Left ventricle myocardium inferior (tissue), 1 donor: Measurements from ENCODE around the gene NPC1L1. TPM values are rescaled to one million over a fixed set of nuclear protein-coding genes. Genes with fewer than 3 reads are reported as not detected.

Source experiments
- DNase-seq: peaks from one replicate; pipeline ENCODE4 v3.0.0-alpha.2; 2020
- H3K27ac ChIP-seq: fragments of 200-600 bp; replicated peaks from 2 replicates; pipeline ENCODE4 v1.8.0; 2021
- H3K27me3 ChIP-seq: fragments of 200-600 bp; 2 replicates; pipeline ENCODE4 v1.8.0; 2021; ENCODE audit warnings: low read depth
- H3K36me3 ChIP-seq: fragments of 200-600 bp; 2 replicates; pipeline ENCODE4 v1.8.0; 2021
- H3K4me1 ChIP-seq: fragments of 200-600 bp; 2 replicates; pipeline ENCODE4 v1.8.0; 2021
- H3K4me3 ChIP-seq: fragments of 200-600 bp; 2 replicates; pipeline ENCODE4 v1.8.0; 2021; ENCODE audit warnings: mild to moderate bottlenecking, moderate library complexity
- H3K9me3 ChIP-seq: fragments of 200-600 bp; replicated peaks from 2 replicates; pipeline ENCODE4 v1.8.0; 2021
- intact Hi-C: fragments of 100-400 bp; cut with micrococcal nuclease; formaldehyde crosslinking; loops from one replicate; pipeline ENCODE4 v1.11.0; 2022
- total RNA-seq: library from RNA; stranded (reverse); fragmentation: NEBNext Ultra II Directional; extraction: Animal tissue kit (Norgen Biotek cat#: 25700); gene quantifications from one replicate; pipeline ENCODE4 v1.2.1, GENCODE V29; 2021
- TF ChIP-seq, protein P1 (sequence below): fragments of 200-600 bp; IDR thresholded peaks from 2 replicates; pipeline ENCODE4 v1.8.0; 2021; ENCODE audit warnings: antibody characterized with exemption, mild to moderate bottlenecking, borderline replicate concordance
- donor health status: DM: no; HTN: yes; CAD: no; lungs with severe emphysema.

NPC1L1 gene
- total RNA-seq, 1 donor from 2014 or later = 0.19 TPM

DNA sequence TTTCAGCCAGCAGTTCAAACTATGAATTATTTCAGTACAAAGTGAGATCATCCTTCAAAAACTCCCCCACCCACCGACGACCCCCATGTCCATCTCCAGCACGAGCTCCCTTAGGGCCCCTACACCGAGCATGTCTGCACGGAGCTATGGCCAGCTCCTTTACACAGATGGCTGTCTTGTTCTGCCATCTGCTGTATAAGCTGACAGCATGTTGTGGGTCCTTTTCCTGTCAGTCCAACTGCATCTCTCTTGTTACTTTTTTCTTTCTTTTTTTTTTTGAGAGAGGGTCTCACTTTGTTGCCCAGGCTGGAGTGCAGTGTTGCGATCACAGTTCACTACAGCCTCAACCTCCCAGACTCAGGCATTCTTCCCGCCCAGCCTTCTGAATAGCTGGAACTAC, 21.6 kb downstream of the NPC1L1 start:
- Histone ChIP-seq H3K4me3 (no peak overlapping the region), H3K27me3 (no peaks in the 10 kb centered on the region), H3K27ac (no peak overlapping the region), H3K4me1 (no peaks in the 10 kb centered on the region), H3K9me3 (peaks cover 11% of the 10 kb centered on the region), H3K36me3 (no peaks in the 10 kb centered on the region)
- DNase-seq = no peak
- intact Hi-C loops = no loop called here
- TF ChIP-seq, protein P1, sequence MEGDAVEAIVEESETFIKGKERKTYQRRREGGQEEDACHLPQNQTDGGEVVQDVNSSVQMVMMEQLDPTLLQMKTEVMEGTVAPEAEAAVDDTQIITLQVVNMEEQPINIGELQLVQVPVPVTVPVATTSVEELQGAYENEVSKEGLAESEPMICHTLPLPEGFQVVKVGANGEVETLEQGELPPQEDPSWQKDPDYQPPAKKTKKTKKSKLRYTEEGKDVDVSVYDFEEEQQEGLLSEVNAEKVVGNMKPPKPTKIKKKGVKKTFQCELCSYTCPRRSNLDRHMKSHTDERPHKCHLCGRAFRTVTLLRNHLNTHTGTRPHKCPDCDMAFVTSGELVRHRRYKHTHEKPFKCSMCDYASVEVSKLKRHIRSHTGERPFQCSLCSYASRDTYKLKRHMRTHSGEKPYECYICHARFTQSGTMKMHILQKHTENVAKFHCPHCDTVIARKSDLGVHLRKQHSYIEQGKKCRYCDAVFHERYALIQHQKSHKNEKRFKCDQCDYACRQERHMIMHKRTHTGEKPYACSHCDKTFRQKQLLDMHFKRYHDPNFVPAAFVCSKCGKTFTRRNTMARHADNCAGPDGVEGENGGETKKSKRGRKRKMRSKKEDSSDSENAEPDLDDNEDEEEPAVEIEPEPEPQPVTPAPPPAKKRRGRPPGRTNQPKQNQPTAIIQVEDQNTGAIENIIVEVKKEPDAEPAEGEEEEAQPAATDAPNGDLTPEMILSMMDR = no peak

DNA sequence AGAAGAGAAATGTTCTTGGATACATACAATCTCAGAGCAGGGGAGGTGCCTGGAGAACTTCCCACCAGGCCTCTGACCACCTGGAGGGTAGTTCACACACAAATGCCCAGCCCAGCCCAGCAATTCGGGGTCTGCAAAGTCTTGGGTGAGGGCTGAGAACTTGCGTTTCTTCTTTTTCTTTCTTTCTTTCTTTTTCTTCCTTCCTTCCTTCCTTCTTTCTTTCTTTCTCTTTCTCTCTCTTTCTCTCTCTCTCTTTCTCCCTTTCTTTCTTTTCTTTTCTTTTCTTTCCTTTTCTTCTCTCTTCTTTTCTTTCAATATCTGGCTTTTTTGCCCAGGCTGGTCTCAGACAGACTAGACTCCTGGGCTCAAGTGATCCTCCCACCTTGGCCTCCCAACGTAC, 22.4 kb downstream of the NPC1L1 start:
- DNase-seq = no peak

DNA sequence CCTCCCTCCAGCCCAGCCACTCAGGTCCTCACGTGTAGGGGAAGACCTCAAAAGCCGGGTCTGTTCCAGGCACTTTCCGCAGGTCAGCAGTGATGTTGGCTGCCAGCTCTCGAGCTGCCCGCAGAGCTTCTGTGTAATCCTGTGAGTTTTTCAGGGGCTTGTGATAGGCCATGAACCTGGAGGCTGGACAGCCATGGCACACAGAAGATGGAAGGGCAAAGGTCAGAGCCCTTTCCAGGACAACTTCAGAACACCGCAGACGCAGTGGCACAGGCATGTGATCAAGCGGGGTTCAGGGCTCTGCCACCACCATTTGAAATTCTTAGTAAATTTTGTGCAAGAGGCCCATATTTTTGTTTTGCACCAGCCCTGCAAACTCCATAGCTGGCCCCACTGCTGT, 24.0 kb downstream of the NPC1L1 start:
- H3K27ac ChIP-seq = no peak overlapping the region
- no peaks in the 10 kb centered on the region for H3K27me3 ChIP-seq
- intact Hi-C loops = no loop called here
- no peaks in the 10 kb centered on the region for H3K4me1 ChIP-seq
- TF ChIP-seq, protein P1 = no peak
- no peak overlapping the region for H3K4me3 ChIP-seq
- DNase-seq = no peak
- H3K36me3 ChIP-seq = no peaks in the 10 kb centered on the region
- H3K9me3 ChIP-seq = no peaks in the 10 kb centered on the region

More for the DNA sequence above, 22.4 kb downstream of the NPC1L1 start:
- no peak overlapping the region for H3K4me3 ChIP-seq
- TF ChIP-seq, protein P1 = no peak
- peaks cover 3% of the 10 kb centered on the region for H3K9me3 ChIP-seq
- no peaks in the 10 kb centered on the region for H3K27me3 ChIP-seq
- H3K27ac ChIP-seq = no peak overlapping the region
- no peaks in the 10 kb centered on the region for H3K4me1 ChIP-seq
- H3K36me3 ChIP-seq = no peaks in the 10 kb centered on the region
- intact Hi-C loops = no loop called here

DNA sequence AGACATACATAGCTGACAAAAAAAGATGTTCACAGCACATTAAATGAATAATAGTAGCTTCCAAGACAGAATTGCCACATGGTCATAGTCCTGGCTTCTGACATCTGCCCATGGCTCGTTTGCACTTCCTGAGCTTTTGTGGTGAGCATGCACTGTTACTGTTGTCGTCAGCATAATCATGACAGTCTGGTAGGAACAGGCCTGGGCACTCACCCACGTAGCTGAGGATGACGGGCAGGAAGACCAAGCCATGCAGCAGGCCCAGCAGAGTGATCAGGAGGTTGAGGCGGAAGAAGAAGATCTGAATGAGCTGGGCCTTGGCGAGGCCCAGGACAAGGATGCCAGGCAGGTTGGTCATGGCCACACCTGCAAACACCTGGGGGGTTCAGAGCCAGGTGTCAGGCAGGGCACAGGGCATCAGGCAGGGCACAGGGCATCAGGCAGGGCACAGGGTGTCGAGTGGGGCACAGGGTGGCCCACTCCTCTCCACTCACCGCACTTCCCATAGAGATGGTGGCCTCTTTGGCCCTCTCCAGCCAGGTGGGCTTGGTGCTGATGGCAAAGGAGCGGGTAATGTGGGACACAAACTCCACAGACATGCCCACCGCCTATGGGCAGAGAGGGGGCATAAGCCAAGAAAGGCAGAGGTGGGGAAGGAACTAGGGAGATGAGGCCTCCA, 25.4 kb downstream of the NPC1L1 start:
- H3K27me3 ChIP-seq = no peaks in the 10 kb centered on the region
- H3K4me1 ChIP-seq = no peaks in the 10 kb centered on the region
- H3K27ac ChIP-seq = no peak overlapping the region
- no peak overlapping the region for H3K4me3 ChIP-seq
- H3K9me3 ChIP-seq = no peaks in the 10 kb centered on the region
- intact Hi-C loops = no loop called here
- DNase-seq = no peak
- TF ChIP-seq, protein P1 = no peak
- H3K36me3 ChIP-seq = no peaks in the 10 kb centered on the region

DNA sequence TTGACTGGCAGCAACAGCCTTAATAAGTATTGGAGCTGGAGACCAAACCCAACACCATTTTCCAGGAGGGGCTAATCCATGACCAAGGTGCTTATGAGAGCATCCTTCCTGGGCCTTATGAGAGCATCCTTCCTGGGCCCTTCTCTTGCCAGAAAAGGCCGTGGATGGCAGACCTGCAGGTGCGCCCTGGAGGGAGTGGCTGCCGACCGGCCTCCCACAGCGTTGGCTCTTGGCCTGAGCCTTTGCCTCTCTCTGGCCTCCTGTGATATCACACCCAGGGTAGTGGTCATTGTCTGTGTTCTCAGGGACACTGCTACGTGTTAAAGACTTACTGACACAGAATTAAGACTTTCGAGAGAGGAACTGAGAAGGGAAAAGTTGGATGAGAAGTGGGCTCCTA, 28.4 kb downstream of the NPC1L1 start:
- TF ChIP-seq, protein P1 = no peak
- H3K4me1 ChIP-seq = no peaks in the 10 kb centered on the region
- no peaks in the 10 kb centered on the region for H3K27me3 ChIP-seq
- H3K36me3 ChIP-seq = no peaks in the 10 kb centered on the region
- no peak for DNase-seq
- no peak overlapping the region for H3K4me3 ChIP-seq
- intact Hi-C loops = no loop called here
- H3K9me3 ChIP-seq = peaks cover 3% of the 10 kb centered on the region
- no peak overlapping the region for H3K27ac ChIP-seq
